Activated naive CD4-positive, alpha-beta T cell treated with anti-CD3 and anti-CD28 coated beads, Interleukin-2, amount 50 U/mL, for 72 hours (primary cell): ENCODE results near the gene IBTK. TPM values are rescaled to one million over a fixed set of nuclear protein-coding genes. Genes with fewer than 3 reads are reported as not detected.
"Not testable (repeated sequence)": the region's sequence is repeated elsewhere in the genome, so short reads cannot be mapped to it uniquely, and the experiment has no call there.

ENCODE experiments used
- ATAC-seq, 2 donors: fragments of 150-1000 bp; cut with Tn5 transposase; 2 replicates each; pipeline ENCODE4 v1.10.0; 2021; ENCODE audit warnings: mild to moderate bottlenecking in 2 of 2, moderate library complexity in 2 of 2
- DNase-seq, 2 donors: peaks; one replicate each; pipeline ENCODE4 v3.0.0; 2021 to 2022; ENCODE audit warnings: low spot score in 2 of 2
- H3K27ac Mint-ChIP-seq, 2 donors: one replicate each; pipeline ENCODE4 v1.8.0; 2022; ENCODE audit warnings: mild to moderate bottlenecking in 2 of 2, mixed read lengths in 2 of 2
- H3K36me3 Mint-ChIP-seq, 2 donors: one replicate each; pipeline ENCODE4 v1.8.0; 2022; ENCODE audit warnings: mixed read lengths in 2 of 2
- H3K9me3 Mint-ChIP-seq, 2 donors: one replicate each; pipeline ENCODE4 v1.8.0; 2022; ENCODE audit warnings: mixed read lengths in 2 of 2
- total RNA-seq, 2 donors: library from RNA; stranded (reverse); gene quantifications; one replicate each; pipeline ENCODE4 v1.2.3, GENCODE V29; 2022

IBTK gene
- total RNA-seq, 2 donors from 2014 or later: 20.8 to 25.6 TPM

DNA sequence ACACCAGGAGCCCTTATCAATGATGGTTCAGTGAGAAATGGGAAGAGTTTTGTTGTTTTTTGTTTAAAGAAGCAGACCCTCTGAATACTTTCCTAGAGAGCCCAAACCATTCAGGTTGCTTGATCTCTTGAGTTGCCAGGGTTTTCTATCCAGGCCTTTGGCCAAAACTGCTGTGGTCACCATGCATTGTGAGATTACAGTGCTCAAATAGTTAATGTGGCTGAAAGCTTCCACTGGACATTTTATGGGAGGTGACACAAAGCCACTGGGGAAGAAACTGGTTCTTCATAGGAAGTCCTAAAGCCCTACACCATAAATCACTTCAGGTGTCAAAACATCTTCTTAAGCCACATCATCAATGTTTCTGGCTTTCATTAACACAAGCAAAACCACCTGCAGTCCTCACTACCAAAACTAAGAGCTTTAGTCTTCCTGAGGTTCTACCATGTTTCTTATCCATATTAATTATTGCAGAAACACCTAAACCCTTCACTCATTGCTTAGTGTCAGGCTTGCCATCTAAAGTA, 101.6 kb downstream of the IBTK start:
- DNase-seq: no peak
- H3K27ac Mint-ChIP-seq: no peak overlapping the region

DNA sequence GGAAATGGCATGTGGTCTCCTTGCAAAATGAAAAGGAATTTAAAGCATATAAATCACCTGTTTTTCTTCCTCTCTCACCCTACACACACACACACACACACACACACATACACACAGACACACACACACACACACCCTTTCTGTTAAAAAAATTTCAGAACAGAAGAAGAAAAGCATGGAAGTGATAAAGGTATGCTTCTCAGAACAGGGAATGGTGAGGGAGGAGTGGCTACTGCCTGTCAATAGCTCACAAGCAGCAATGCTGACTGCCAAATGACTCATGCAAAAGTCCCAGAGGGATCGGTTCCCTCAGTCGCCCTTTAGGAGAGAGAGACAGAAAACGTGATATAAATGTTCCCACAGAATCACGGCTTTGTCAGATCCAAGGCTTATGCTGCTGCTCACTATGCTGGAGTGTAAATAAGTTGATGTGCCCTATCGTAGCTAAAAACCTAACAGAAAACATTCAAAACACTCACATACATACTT, 102.6 kb downstream of the IBTK start:
- DNase-seq (no peak), ATAC-seq (no peak)
- H3K36me3 Mint-ChIP-seq: peaks cover 0 to 4% of the 10 kb centered on the region in 2 donors
- H3K9me3 Mint-ChIP-seq: no peaks in the 10 kb centered on the region
- no peak overlapping the region for H3K27ac Mint-ChIP-seq

More for the DNA sequence above, 101.6 kb downstream of the IBTK start:
- no peak for ATAC-seq
- Mint-ChIP-seq H3K9me3 (peaks cover 0 to 5% of the 10 kb centered on the region in 2 donors), H3K36me3 (peaks cover 0 to 5% of the 10 kb centered on the region in 2 donors)

DNA sequence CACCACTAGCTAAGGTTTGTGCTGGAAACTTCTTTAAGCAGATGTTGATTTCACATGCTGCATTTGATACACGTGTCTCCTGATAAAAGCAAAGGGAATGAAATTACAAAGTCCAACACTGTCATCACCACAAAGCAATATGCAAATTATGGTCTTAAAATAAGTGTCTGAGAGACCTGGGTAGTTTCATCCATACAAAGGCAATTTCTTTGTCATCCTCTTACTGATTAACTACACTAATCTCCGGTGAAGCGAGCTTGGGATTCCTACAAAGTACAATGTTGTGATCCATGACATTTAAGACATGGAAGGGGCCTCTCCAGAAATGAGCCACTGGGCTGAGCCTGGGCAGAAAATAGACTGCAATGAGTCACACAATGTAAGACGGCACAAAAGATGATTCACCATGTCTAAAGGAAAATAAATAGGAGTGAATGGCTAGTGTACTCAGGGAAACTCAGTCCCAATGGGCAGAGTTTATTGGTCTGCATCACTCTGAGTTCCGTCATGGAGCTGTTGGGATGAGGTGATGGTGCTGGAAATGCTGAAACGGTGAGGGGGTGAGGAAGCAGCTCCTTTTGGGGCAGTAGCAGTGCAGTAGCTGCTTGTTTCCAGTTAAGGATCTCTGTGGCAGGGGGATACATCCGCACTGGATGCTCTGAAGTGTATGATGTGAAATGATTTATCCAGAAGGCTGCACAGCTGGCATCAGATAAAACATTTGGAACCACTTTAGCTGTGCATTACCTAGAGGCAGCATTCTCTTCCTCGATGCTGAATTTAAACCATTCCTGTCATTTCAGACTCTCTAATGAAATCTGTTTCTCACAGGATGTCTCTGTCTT, 103.3 kb downstream of the IBTK start:
- DNase-seq (no peak), ATAC-seq (peak; percentile 67 to 69)
- Mint-ChIP-seq H3K9me3 (no peaks in the 10 kb centered on the region), H3K27ac (no peak overlapping the region), H3K36me3 (no peaks in the 10 kb centered on the region)

DNA sequence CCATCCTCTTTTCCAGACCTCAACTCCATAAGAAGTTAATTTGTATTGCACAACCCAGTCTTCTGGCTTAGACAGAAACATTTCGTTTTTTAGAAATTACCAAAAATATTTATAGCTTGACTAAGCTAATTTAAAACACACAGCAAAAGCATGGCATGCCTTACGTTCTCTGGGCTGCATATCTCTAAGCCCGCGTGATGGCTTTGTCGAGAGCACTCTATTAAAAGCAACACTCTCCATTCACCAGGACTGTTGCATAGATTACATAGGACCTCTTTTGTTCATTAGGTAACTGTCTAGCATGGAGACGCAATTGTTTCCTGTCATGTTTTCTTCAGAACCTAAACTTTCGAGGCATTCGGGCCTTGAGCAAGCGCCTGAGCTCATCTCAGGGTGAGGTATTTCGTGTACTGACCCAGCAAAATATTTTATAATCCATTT, 104.5 kb downstream of the IBTK start:
- Mint-ChIP-seq H3K27ac (no peak overlapping the region), H3K36me3 (no peaks in the 10 kb centered on the region)
- ATAC-seq: no peak

DNA sequence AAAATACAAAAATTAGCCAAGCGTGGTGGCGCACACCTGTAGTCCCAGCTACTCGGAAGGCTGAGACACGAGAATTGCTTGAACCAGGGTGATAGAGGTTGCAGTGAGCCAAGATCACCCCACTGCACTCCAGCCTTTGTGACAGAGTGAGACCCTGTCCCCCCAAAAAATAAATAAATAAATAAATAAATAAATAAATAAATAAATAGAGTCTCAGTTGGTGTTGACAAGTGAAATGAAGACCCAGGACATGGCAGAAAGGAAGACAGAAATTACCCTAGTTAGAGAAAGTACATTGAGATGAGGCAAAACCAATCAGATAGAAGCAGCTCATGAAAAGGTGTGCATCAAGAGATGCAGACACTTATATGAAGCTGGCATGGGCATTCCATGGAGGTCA, 105.0 kb downstream of the IBTK start:
- Mint-ChIP-seq H3K36me3 (no peaks in the 10 kb centered on the region), H3K27ac (no peak overlapping the region), H3K9me3 (no peaks in the 10 kb centered on the region)
- ATAC-seq: no peak
- DNase-seq: no peak

More for the DNA sequence above, 104.5 kb downstream of the IBTK start:
- H3K9me3 Mint-ChIP-seq: no peaks in the 10 kb centered on the region
- DNase-seq: no peak

DNA sequence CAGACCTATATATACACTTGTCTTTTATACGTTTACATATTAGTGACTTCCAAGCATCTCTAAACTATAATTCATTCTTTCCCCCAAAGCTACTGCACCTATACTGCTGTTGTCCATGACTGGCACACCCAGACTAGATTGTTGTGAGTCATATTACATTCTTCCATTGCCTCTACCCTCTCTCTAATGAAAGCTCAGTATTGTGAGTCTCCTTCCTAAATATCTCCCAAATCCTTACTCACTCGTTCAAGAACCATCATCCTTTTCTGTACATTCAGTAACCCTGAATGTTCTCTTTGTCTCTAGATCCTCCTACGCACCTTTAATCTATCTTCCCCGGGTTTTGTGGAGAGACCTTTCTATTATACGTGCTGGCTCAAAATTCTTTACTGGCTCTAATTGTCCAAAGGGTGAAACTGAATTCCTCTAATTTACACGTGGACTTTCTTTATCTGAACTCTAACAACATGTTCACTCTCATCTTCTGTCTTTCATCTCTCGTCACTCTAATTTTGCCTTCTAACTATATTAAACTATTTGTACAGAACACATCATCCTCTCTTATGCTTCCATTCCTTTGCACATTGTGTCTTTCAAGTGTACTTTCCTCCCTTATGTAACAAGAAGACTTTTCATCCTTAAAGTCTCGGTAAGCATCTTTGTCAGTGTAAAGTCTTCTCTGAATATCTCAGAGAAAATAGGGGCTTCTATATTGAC, 109.3 kb downstream of the IBTK start:
- no peaks in the 10 kb centered on the region for H3K36me3 Mint-ChIP-seq
- DNase-seq (no peak), ATAC-seq (no peak)
- no peaks in the 10 kb centered on the region for H3K9me3 Mint-ChIP-seq
- H3K27ac Mint-ChIP-seq: no peak overlapping the region

DNA sequence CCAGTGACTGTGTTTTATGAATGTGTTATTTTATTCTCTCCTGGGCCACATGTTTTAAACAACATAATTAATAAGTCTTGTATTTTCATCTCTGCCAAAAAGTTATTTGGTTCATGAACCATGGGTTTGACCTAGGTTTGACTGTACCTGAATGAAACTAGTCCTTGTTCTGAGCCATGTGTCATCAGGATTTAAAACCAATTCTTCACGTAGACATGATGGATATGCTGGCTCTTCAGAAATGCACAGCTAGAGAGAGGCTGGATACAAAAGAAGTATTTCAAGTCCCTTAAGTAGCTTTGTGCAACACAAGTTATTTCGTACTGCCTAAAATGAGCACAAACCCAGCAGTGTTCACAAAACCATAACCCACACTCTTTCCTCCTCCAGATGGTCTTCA, 116.1 kb downstream of the IBTK start:
- peaks cover 0 to 6% of the 10 kb centered on the region in 2 donors for H3K36me3 Mint-ChIP-seq
- DNase-seq (no peak), ATAC-seq (no peak)
- peaks cover 10 to 11% of the 10 kb centered on the region in 2 donors for H3K9me3 Mint-ChIP-seq
- H3K27ac Mint-ChIP-seq: no peak overlapping the region

DNA sequence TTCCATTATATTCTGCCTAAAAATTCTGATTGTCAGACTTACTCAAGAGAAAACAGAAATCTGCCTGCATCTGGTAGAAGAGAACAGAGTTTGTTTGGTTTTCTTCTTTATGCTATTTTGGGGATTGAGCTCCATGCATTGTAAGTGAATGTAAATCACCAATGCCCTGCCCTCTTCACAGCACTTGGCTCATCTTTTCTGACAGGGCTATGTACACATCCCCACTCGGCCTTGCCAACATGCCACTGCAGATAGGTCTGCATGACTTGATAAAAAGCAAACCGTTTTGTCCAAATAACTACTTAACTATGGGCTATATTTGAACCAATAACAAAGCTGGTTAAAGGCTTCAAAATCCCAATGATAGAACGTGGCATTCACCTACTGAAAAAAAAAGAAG, 117.7 kb downstream of the IBTK start:
- ATAC-seq (no peak), DNase-seq (no peak)
- Mint-ChIP-seq H3K36me3 (peaks cover 0 to 6% of the 10 kb centered on the region in 2 donors), H3K9me3 (peaks cover 10 to 11% of the 10 kb centered on the region in 2 donors), H3K27ac (no peak overlapping the region)

DNA sequence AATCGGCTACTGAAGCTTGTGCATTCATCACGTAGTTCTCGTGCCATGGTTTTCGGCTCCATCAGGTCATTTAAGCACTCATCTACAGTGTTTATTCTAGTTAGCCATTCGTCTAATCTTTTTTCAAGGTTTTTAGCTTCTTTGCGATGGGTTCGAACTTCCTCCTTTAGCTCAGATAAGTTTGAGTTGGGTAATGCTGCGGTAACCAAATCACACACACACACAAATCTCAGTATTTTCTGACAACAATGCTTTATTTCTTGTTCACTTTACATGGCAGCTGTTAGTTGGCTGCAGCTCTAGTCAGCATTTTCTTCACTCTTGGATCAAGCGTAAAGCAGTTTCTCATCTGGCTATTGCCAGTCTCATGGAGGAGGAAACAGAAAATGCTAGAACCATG, 118.6 kb downstream of the IBTK start:
- not testable (repeated sequence) for DNase-seq, H3K36me3 Mint-ChIP-seq, H3K27ac Mint-ChIP-seq, ATAC-seq
- peaks cover 10 to 11% of the 10 kb centered on the region in 2 donors for H3K9me3 Mint-ChIP-seq

DNA sequence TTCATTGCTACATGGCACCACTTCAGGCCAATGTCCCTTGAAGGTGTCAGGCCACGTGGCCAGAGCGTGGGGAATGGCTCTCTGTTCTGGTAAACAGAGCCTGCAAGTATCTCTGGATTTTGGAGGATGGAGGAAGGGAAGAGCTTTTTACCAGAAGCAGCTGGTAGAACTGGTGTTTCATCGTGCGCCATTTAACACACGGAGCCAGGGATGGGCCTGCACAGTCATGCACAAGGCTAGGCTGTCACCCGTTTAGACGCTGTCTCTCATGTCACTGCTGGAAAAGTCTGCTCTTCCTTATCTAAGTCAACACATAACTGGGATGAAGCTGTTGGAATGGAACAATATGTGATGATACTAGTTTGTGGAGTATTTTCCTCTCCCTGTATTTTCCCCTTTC, 123.9 kb downstream of the IBTK start:
- no peak for DNase-seq
- no peak for ATAC-seq
- Mint-ChIP-seq H3K27ac (no peak overlapping the region), H3K36me3 (no peaks in the 10 kb centered on the region), H3K9me3 (peaks cover 5% of the 10 kb centered on the region in 2 donors)

Other genes starting within 250 kb of the IBTK start
- gene TPBG, start 116.1 kb upstream of the IBTK start, total RNA-seq: under 1 TPM; 0.10 to 0.14 TPM